Measurements from ENCODE around the gene PTPRM. TPM values are rescaled to one million over a fixed set of nuclear protein-coding genes. Genes with fewer than 3 reads are reported as not detected.
A peak's percentile ranks its signal among the peaks of the same experiment; 100 is the strongest.

Gene PTPRM
- total and polyA plus RNA-seq, 4 donors, result 61.1 to 146 (median 87.5) TPM

DNA sequence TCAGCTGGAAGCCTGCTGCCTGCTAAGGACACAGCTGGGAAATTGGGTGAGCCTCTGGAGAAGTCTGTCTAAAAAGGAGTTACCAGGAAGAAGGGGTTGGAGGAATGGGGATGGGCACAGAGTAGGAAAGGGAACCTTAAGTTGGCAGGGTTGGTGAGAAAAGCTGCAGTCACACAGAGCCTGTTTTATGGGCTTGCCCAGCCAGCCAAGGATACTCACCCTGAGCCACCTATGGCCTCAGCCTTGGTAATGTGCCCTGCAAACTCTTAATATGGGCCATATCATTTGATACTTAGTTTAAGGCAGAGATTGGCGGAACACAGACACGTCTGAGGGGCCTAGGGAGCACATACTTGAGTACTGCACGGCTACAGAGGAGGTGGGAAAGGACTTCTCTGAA, 623.9 kb downstream of the PTPRM start:
- no peak overlapping the region for H3K9ac ChIP-seq (ENCODE audit: insufficient read depth in 1 of 2, low read length in 2 of 2)
- ATAC-seq (ENCODE audit: insufficient read depth, low FRiP score) (no peak), DNase-seq (no peak)
- no peaks in the 10 kb centered on the region for H3K9me3 ChIP-seq (ENCODE audit: control insufficient read depth in 4 of 4, insufficient read depth in 3 of 4, low read length in 3 of 4)
- H3K4me1 ChIP-seq (ENCODE audit: control insufficient read depth in 5 of 5, insufficient read depth in 5 of 5, low read length in 5 of 5), result peaks cover 0 to 3% (median 0%) of the 10 kb centered on the region in 5 donors
- no peak overlapping the region for H3K4me3 ChIP-seq
- H3K27me3 ChIP-seq (ENCODE audit: control insufficient read depth in 3 of 3, insufficient read depth in 3 of 3, low read length in 2 of 3), result no peaks in the 10 kb centered on the region
- H3K27ac ChIP-seq (ENCODE audit: low read depth in 1 of 2, low read length in 1 of 2), result no peak overlapping the region
- WGBS, 2 donors, result 93 to 95% methylated on average over 3 of the region's 3 CpGs
- H3K36me3 ChIP-seq (ENCODE audit: control insufficient read depth in 4 of 4, insufficient read depth in 4 of 4, low read length in 4 of 4), result no peaks in the 10 kb centered on the region
- no peak for TF ChIP-seq CTCF (IDR thresholded peaks at IDR 0.05; ENCODE audit: control extremely low read depth, extremely low read depth)

DNA sequence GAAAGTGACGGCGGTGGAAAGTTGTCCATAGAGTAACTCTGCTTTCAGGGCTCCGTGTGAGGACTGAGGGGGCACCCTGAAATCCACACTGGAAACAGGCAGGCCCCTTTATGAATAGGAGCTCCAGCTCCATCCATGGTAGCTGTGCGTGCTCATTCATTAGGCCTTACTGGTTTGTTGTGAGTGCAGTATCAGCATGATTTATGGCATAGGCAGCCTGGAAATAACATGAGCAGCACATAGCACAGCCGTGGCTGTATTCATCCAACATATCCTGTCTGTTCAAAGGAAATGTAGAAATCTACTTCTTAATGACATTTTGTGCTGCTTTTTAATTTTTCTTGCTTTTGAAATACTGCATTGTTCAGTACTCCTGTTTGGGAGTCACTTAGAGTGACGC, 627.3 kb downstream of the PTPRM start:
- DNase-seq (no peak), ATAC-seq (ENCODE audit: insufficient read depth, low FRiP score) (no peak)
- Histone ChIP-seq H3K4me1 (ENCODE audit: control insufficient read depth in 5 of 5, insufficient read depth in 5 of 5, low read length in 5 of 5) (no peaks in the 10 kb centered on the region), H3K27me3 (ENCODE audit: control insufficient read depth in 3 of 3, insufficient read depth in 3 of 3, low read length in 2 of 3) (no peaks in the 10 kb centered on the region), H3K9ac (ENCODE audit: insufficient read depth in 1 of 2, low read length in 2 of 2) (no peak overlapping the region), H3K27ac (ENCODE audit: low read depth in 1 of 2, low read length in 1 of 2) (no peak overlapping the region), H3K36me3 (ENCODE audit: control insufficient read depth in 4 of 4, insufficient read depth in 4 of 4, low read length in 4 of 4) (no peaks in the 10 kb centered on the region), H3K4me3 (no peak overlapping the region), H3K9me3 (ENCODE audit: control insufficient read depth in 4 of 4, insufficient read depth in 3 of 4, low read length in 3 of 4) (no peaks in the 10 kb centered on the region)
- WGBS, 2 donors, result 87 to 89% methylated on average over 6 of the region's 6 CpGs
- TF ChIP-seq CTCF (IDR thresholded peaks at IDR 0.05; ENCODE audit: control extremely low read depth, extremely low read depth), result no peak

DNA sequence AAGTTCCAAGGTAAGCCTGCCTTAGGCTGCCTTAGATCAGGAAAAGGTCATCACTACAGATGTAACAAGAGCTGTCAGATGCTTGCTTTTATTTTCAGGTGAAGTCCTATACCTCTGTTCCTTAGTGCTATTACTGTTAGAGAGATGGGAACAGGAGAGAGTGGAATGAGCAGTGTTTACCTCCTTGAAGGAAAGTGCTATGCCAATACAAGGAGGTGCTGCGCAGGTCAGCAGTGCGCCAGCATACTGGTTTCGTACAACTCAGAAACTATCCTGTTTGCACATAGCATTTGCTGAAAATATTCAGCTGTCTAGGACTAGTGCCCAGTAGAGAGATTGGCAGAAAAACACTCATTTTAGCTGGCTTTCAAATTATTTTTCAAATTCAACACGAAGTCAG, 629.1 kb downstream of the PTPRM start:
- H3K27me3 ChIP-seq (ENCODE audit: control insufficient read depth in 3 of 3, insufficient read depth in 3 of 3, low read length in 2 of 3), result no peaks in the 10 kb centered on the region
- 67 to 78% methylated on average over 4 of the region's 4 CpGs for WGBS, 2 donors
- ATAC-seq (ENCODE audit: insufficient read depth, low FRiP score), result no peak

More for the DNA sequence above, 629.1 kb downstream of the PTPRM start:
- TF ChIP-seq CTCF (IDR thresholded peaks at IDR 0.05; ENCODE audit: control extremely low read depth, extremely low read depth), result no peak
- DNase-seq, result peak in 1 of 3 donors; percentile 23
- H3K36me3 ChIP-seq (ENCODE audit: control insufficient read depth in 4 of 4, insufficient read depth in 4 of 4, low read length in 4 of 4), result no peaks in the 10 kb centered on the region
- no peak overlapping the region for H3K9ac ChIP-seq (ENCODE audit: insufficient read depth in 1 of 2, low read length in 2 of 2)
- H3K9me3 ChIP-seq (ENCODE audit: control insufficient read depth in 4 of 4, insufficient read depth in 3 of 4, low read length in 3 of 4), result no peaks in the 10 kb centered on the region
- H3K27ac ChIP-seq (ENCODE audit: low read depth in 1 of 2, low read length in 1 of 2), result no peak overlapping the region
- no peak overlapping the region for H3K4me3 ChIP-seq
- H3K4me1 ChIP-seq (ENCODE audit: control insufficient read depth in 5 of 5, insufficient read depth in 5 of 5, low read length in 5 of 5), result no peaks in the 10 kb centered on the region

Data from lung (tissue), 12 donors.